Activated CD8-positive, alpha-beta T cell treated with anti-CD3 and anti-CD28 coated beads for 36 hours (primary cell): ENCODE data around the gene RFTN1. TPM values are rescaled to one million over a fixed set of nuclear protein-coding genes. Genes with fewer than 3 reads are reported as not detected.

Source experiments
- ATAC-seq: fragments of 200-7000 bp; cut with Tn5 transposase; one replicate; pipeline ENCODE4 v1.10.0; 2021; ENCODE audit warnings: mild to moderate bottlenecking, moderate library complexity
- CTCF ChIA-PET: fragments of 350-600 bp; sonication (Branson Sonifier 250); formaldehyde crosslinking; loops from one replicate; lab custom pipeline; 2021; ENCODE audit warnings: antibody characterized with exemption; lab: Charles Lee
- POLR2A ChIA-PET: fragments of 350-600 bp; sonication (Branson Sonifier 250); formaldehyde crosslinking; loops from one replicate; lab custom pipeline; 2021; ENCODE audit warnings: antibody characterized with exemption; lab: Charles Lee
- DNase-seq: peaks from one replicate; pipeline ENCODE4 v3.0.0-alpha.2; 2020
- H3K27ac Mint-ChIP-seq: one replicate; pipeline ENCODE4 v1.8.0; 2021; ENCODE audit warnings: mild to moderate bottlenecking, mixed read lengths
- H3K27me3 Mint-ChIP-seq: one replicate; pipeline ENCODE4 v1.8.0; 2021; ENCODE audit warnings: mixed read lengths
- H3K36me3 Mint-ChIP-seq: one replicate; pipeline ENCODE4 v1.8.0; 2021; ENCODE audit warnings: low read depth, mixed read lengths
- H3K4me1 Mint-ChIP-seq: one replicate; pipeline ENCODE4 v1.8.0; 2021; ENCODE audit warnings: low read depth, mixed read lengths
- H3K4me3 Mint-ChIP-seq: one replicate; pipeline ENCODE4 v1.8.0; 2021; ENCODE audit warnings: mild to moderate bottlenecking, moderate library complexity, mixed read lengths
- H3K9me3 Mint-ChIP-seq: one replicate; pipeline ENCODE4 v1.8.0; 2021; ENCODE audit warnings: mixed read lengths
- CTCF ChIP-seq: fragments of 200-600 bp; IDR thresholded peaks from one replicate; pipeline ENCODE4 v1.8.0; 2022; ENCODE audit warnings: antibody characterized with exemption, mild to moderate bottlenecking
- intact Hi-C: fragments of 100-400 bp; cut with micrococcal nuclease; formaldehyde crosslinking; loops from one replicate; pipeline ENCODE4 v1.10.0; 2022
- total RNA-seq, 2 experiments: library from RNA; stranded (reverse); gene quantifications; one replicate each; pipeline ENCODE4 v1.2.3, GENCODE V29; 2021

The RFTN1 gene
- total RNA-seq, 2 experiments from 2014 or later: 113 to 125 TPM

GRCh38 chr3:16439163-16439847 is 74.2 kb downstream of the RFTN1 start:
- H3K4me3 Mint-ChIP-seq: no peak overlapping the region
- H3K36me3 Mint-ChIP-seq: peaks cover 18% of the 10 kb centered on the region
- intact Hi-C loops: no loop called here
- ChIA-PET POLR2A (no interaction called here), CTCF (interaction anchor here (0.8 to 1.4 kb wide), 2 partner anchors 41 to 111 kb away, joined by 3 read pairs; no protein-coding TSS in a partner anchor)
- no peaks in the 10 kb centered on the region for H3K9me3 Mint-ChIP-seq
- ATAC-seq (no peak), DNase-seq (no peak)
- H3K27ac Mint-ChIP-seq: no peak overlapping the region
- TF ChIP-seq CTCF: no peak
- H3K27me3 Mint-ChIP-seq: no peaks in the 10 kb centered on the region
- H3K4me1 Mint-ChIP-seq: peaks cover 27% of the 10 kb centered on the region

- no peak overlapping the region for H3K27ac Mint-ChIP-seq
Measured at GRCh38 chr3:16437640-16438039, 75.9 kb downstream of the RFTN1 start.

DNA sequence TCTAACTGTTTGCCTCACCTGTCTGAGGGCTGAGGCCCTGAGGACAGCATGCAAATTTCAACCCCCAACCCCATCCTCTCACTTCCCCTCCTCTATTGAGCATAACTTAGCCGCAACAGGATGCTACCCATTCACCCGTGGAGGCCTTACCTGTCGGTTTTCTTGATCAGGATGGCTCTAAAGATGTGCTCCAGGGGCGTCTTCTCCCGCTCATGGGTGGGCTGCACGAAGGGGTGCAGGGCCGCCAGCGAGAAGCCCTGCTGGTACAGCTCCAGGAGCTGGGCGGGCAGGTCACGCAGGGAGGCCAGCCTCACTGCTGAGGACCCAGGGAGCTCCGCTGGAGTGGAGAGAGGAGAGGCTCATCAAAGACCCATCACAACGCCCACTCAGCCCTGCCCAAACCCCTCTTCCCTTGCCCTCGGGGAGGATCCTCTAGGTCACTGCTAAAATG is 79.8 kb downstream of the RFTN1 start:
- Mint-ChIP-seq H3K4me1 (peaks cover 19% of the 10 kb centered on the region), H3K27ac (no peak overlapping the region), H3K27me3 (no peaks in the 10 kb centered on the region), H3K36me3 (peaks cover 51% of the 10 kb centered on the region), H3K4me3 (no peak overlapping the region), H3K9me3 (no peaks in the 10 kb centered on the region)
- intact Hi-C loops: no loop called here
- ATAC-seq (no peak), DNase-seq (no peak)
- no peak for TF ChIP-seq CTCF
- ChIA-PET CTCF (no interaction called here), POLR2A (interaction anchor here (0.7 kb wide), 1 partner anchor 72 kb away, joined by 3 read pairs; no protein-coding TSS in a partner anchor)

More at GRCh38 chr3:16437640-16438039, 75.9 kb downstream of the RFTN1 start:
- ATAC-seq (no peak), DNase-seq (no peak)
- H3K4me3 Mint-ChIP-seq: no peak overlapping the region
- H3K36me3 Mint-ChIP-seq: peaks cover 23% of the 10 kb centered on the region
- no peaks in the 10 kb centered on the region for H3K9me3 Mint-ChIP-seq
- ChIA-PET CTCF (no interaction called here), POLR2A (no interaction called here)
- H3K27me3 Mint-ChIP-seq: no peaks in the 10 kb centered on the region
- TF ChIP-seq CTCF: no peak
- intact Hi-C loops: no loop called here
- peaks cover 25% of the 10 kb centered on the region for H3K4me1 Mint-ChIP-seq

- intact Hi-C loops: no loop called here
- H3K4me1 Mint-ChIP-seq: peaks cover 14% of the 10 kb centered on the region
- H3K36me3 Mint-ChIP-seq: peaks cover 57% of the 10 kb centered on the region
- CTCF ChIA-PET: no interaction called here
- no peak overlapping the region for H3K27ac Mint-ChIP-seq
- H3K9me3 Mint-ChIP-seq: no peaks in the 10 kb centered on the region
- TF ChIP-seq CTCF: no peak
- ATAC-seq: no peak
- H3K27me3 Mint-ChIP-seq: no peaks in the 10 kb centered on the region
- POLR2A ChIA-PET: no interaction called here
- H3K4me3 Mint-ChIP-seq: no peak overlapping the region
- DNase-seq: no peak
Measured at GRCh38 chr3:16432714-16433113, 80.8 kb downstream of the RFTN1 start.
